Activated CD4-positive, alpha-beta T cell treated with anti-CD3 and anti-CD28 coated beads, Interleukin-2, amount 50 U/mL, for 48 hours (primary cell): Measurements from ENCODE around the gene NOM1.
"Not testable (repeated sequence)": the region's sequence is repeated elsewhere in the genome, so short reads cannot be mapped to it uniquely, and the experiment has no call there.

Source experiments
- DNase-seq, 2 experiments: peaks; one replicate each; pipeline ENCODE4 v3.0.0-alpha.2; 2020

Gene NOM1

DNA sequence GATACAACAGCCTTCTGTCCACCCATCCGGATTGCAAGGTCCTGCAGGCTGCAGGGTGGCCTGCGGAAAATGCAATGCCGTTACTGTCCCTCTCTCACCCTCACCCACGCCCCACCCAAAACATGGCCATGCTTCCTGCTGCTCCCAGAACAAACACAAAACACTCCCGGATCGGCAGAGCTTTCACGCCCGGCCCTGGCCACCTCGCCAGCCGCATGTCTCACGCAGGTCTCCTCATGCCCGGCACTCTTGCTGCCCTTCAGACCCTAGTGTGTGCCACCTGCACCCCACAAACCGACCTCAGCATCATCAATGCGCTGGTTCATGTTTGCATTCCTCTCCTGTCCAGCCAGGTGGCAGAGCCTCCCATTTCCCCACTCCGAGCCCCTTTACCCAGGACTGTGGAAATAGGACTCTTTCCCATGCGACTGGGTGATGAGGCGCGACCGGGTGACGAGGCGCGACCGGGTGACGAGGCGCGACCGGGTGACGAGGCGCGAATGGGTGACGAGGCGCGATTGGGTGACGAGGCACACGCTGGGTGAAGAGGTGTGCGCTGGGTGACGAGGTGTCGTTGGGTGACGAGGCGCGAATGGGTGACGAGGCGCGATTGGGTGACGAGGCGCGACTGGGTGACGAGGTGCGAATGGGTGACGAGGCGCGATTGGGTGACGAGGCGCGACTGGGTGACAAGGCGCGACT, 8.9 kb upstream of the NOM1 start:
- DNase-seq, result no peak

DNA sequence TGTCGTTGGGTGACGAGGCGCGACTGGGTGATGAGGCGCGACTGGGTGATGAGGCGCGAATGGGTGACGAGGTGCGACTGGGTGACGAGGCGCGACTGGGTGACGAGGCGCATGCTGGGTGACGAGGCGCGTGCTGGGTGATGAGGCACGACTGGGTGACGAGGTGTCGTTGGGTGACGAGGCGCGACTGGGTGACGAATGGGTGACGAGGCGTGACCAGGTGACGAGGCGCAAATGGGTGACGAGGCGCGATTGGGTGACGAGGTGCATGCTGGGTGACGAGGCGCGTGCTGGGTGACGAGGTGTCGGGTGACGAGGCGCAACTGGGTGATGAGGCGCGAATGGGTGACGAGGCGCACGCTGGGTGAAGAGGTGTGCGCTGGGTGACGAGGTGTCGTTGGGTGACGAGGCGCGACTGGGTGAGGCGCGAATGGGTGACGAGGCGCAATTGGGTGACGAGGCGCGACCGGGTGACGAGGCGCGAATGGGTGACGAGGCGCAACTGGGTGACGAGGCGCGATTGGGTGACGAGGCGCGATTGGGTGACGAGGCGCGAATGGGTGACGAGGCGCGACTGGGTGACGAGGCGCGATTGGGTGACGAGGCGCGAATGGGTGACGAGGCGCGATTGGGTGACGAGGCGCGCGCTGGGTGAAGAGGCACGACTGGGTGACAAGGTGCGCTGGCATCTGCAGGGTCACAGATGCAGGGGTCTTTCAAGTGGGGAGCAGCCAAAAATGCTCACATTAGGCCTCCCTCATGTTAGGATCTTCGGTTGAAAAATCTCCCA, 7.9 kb upstream of the NOM1 start:
- DNase-seq, result no peak

DNA sequence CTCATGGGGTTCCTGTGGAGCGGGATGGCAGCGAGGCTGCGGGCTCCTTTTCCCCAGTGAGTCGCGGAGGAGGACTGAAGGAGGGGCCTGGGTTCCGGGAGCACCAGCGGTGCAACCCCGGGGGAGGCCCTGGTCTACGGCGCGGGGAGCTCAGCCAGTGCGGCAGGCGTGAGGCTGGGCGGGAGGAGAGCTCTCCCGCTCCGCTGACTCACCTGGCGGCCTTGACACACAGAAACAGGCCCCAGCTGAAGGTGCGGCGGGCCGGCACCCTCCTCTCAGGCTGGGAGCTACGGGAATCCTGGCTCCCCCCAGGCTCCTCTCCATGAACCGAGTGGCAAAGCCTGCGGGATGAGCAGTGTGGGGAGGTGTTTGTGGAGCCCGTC, 6.8 kb upstream of the NOM1 start:
- peak in 1 of 2 experiments; percentile 27 for DNase-seq

DNA sequence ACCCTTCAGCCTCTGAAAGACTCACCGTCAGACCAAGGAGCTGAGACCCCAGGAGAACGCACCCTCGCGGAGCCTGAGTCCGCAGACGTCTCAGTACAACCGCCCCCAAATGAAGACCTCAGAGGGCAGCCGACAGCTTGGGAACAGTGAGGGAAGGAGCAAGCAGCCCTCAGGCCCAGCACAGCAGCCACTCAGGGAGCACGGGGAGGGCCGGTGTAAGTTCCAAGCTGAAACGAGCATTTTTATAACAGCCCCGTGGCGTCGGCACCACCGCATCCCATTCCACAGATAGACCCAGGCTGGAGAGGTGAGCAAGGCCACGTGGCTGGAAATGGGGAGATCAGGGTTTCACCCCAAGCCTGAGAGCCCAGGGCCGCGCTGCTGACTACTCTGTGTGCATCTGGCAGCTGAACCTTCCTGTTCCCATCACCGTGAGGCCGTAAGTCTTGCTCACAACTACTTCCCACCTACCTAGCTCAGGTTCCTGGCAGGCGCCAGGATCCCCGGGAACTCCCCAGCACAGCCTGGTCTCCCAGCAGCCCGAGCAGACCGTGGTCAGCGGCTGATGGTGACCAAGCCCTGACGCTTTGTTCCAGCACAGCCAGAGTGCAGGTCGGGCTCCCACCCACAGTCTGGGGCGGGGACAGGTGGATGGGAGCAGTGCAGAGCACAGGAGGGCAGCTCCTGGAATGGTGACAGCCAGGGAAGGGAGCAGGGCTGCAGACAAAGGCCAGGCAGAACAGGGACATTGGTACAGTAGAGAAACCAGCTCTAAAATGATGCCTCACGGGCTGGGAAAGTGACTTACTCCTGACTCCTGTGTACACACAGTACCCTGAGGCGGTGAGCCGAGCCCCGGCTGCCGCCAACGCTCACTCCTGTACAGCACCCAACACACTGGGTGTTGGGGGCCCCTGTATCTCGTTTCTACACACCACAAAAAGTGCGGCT, 6.1 kb upstream of the NOM1 start:
- no peak for DNase-seq

DNA sequence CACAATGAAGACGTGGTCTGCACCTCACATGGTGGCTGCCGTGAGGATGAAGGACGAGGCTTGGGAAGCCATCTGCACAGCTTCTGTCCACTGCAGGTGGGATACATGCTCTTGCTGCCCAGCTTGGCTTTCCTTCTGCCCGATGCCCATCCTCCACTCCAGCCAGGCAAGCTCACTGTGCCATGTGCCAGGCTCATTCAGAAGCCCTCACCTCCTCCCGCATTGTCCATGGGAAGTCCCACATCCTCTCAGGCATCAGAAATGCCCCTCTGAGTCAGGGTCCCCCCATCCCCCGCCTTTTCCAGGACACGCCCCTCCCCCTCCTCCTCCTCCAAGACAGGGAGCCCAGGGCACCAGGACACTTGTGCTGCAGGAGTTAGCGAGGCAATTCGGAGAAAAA, 4.6 kb upstream of the NOM1 start:
- no peak for DNase-seq

DNA sequence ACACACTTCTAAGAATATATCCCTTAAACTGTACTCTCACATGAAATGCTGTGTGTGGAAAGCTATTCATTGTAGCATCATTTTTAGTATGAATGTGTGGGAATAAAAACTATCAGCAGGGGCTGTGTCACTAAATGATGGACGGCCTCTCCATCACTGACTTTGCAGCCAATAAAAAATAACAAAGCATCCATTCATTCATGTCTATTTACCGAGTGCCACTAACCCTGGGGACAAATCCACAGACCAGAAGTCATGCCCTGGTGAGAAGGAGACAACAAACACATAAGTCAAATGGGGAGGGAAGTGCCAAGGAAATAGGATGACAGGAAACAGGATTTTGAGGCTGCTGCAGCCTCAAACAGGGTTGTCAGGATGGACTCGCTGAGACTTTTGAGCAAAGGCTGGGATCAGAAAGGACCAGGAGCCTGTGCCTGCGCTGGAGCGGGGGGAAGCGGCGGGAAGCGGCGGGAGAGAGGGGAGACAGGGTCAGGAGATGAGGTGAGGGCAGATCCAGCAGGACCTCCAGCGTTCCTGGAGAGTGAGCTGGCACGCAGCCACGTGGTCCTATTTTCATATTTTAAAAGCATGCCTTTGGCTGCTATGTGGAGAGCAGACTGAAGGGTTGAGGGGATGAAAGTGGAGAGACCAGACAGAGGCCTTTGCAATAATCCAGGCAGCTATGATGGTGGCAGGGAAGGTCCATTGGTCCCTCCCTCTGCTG, 2.2 kb upstream of the NOM1 start:
- no peak for DNase-seq

DNA sequence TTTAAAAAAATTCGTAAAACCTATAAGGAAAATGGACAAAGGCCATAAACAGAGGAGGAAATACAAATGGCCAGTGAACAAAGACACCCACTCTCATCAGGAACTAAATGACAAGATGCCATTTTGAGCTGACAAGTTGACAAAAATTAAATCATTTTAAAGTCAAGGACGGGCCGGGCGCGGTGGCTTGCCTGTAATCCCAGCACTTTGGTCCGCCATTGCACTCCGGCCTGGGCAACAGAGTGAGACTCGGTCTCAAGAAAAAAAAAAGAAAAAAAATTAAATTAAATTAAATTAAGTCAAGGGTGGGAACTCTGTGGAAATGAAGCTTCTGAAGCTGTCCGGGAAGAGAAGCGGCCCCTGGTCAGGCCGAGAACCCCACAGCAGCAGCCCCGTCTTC, 1.2 kb upstream of the NOM1 start:
- no peak for DNase-seq

DNA sequence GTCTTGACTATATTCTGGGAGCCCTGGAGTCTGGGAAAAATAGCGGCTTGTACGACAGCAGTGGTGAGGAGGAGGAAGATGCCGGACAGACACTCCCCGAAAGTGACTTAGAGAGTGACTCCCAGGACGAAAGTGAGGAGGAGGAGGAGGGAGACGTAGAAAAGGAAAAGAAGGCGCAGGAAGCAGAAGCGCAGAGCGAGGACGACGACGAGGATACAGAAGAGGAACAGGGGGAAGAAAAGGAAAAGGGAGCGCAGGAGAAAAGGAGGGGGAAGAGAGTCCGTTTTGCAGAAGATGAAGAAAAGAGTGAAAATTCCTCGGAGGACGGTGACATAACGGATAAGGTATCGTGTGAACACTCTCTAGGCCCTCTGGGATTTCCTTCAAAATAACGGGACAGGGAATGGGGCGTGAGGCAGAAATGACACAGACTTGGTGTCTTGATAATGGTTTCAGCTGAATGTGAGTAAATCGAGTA, 908 bp downstream of the NOM1 start:
- no peak for DNase-seq

DNA sequence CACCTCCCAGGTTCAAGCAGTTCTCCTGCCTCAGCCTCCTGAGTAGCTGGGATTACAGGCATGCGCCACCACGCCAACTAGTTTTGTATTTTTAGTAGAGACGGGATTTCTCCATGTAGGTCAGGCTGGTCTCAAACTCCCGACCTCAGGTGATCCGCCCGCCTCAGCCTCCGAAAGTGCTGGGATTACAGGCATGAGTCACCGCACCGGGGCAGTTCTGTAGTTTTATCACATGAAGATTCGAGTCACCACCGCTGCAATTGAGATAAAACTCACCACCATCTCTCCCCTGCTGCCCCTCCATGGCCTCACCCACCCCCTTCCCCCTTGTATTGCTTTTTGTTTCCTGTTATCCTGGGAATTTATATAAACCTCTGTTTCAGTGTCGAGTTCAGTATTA, 3.7 kb downstream of the NOM1 start:
- not testable (repeated sequence) for DNase-seq

DNA sequence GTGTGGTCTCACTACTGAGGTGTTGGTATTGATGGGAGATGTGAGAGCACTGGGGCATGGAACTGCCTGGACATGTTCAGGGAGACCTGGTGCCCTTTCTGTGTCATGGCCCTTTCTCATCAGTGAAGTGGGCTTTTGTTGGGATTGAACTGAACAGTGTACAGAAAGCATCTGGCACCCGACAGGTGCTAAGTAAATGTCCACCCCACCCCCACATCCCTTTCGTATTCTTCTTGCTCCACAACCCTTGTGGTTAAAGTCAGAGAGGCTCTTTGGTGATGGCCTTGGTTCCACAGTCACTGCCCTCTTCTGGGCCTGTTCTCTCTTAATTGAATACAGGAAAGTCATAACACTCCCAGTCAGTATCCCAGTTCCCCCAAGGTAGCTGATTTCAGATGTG, 5.4 kb downstream of the NOM1 start:
- no peak for DNase-seq

DNA sequence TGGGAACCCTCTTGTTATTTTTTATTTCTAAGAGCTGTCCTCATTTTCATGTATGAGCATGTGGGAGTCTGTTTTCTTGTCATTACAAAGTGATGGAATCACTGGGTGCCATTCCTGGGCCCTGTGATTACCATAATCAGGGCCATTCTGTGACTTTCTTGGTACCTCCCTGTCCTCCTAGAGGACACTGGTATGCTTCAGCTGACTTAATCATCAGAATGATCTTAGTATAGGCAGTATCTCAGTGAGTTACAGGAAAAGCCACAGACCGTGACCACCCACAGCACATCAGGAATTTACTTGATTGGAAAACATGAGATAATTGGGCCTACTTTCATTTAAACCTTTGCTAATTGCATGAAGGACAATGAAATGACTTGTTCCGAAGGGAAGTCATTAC, 7.2 kb downstream of the NOM1 start:
- DNase-seq, result no peak

DNA sequence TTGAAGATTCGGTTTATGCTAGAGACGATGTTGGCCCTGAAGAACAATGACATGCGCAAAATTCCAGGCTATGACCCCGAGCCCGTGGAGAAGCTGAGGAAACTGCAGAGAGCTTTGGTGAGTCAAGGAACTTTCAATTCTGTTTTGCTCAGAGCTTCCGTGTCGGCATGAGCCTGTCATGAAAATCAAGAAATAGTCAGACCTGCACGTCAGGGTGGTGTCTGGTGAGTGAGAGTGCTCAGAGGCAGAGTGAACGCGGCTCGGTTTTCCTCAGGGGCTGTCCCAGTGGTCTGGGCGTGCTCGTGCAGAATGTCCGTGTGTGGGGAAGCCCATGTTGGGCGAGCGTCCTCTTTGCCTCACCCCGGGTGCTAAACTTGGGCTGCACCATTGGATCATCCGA, 12.6 kb downstream of the NOM1 start:
- no peak for DNase-seq

DNA sequence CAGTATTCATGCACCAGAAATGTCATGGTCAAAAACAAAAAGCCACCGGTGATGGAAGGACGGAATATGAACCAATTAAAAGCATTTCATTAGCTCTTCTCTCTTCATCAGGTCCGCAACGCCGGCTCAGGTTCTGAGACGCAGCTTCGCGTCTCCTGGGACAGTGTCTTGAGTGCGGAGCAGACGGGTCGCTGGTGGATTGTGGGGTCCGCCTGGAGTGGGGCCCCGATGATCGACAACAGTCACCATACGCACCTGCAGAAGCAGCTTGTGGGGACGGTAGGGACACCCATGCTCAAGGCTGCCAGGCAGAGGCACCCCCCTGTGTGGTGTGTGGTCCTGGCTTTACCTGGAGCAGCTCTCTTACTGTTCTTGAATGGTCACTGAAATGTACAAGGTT, 13.4 kb downstream of the NOM1 start:
- no peak for DNase-seq

DNA sequence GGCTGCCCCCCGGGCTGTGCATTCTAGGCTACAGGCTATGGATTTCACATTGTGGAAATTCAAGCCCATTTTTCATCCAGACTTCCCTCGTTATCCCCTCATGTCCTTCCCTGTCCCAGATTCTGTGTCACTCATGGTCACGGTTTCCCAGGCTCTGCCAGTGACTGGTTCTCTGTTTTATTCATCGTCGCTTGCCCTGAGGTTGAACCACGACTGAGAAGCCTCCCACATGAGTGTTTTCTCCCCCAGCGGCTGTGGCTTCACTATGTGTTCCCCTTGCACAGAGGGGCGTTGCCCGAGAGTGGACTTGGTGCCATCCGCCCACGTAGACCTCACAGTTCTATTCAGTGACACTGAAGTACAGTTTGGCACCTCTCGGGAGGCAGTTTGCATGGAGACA, 14.0 kb downstream of the NOM1 start:
- DNase-seq, result no peak

DNA sequence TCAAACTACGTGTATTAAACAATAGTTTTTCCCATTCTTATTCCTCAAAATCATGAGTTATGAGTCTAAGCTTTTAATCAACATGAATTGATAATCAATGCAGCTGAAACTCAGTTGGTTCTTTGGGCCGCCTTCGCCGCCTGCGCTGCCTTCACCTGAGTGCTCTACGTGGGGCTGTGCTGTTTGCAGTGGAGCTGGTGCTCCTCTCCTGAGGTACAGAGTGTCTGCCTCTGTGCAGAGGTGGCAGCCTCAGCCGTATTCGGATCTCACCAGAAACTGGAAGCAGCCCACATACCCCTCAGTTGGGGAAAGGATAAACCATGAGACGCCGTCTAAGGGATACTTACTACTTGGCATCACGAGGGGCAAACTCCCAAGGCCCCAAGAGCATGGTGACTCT, 15.5 kb downstream of the NOM1 start:
- DNase-seq, result no peak

DNA sequence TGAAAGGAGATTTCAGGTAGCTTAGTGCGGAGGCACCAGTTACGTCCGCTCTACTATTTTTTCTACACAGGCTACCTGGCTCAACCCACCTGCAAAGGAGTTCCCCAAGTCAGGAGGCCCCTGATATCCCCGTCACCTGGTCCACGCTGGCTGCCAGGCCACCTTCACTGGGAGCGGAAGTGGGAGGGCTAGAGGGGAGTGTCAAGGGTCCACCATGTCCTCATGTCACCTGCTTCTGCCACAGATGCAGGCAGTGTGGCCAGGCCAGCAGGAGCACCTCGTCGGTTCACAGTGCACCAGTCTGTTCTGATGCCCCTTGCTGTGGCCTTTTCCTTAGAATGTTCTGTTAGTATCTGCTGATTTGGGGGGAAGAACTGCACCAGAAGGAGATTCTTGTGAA, 16.9 kb downstream of the NOM1 start:
- no peak for DNase-seq

DNA sequence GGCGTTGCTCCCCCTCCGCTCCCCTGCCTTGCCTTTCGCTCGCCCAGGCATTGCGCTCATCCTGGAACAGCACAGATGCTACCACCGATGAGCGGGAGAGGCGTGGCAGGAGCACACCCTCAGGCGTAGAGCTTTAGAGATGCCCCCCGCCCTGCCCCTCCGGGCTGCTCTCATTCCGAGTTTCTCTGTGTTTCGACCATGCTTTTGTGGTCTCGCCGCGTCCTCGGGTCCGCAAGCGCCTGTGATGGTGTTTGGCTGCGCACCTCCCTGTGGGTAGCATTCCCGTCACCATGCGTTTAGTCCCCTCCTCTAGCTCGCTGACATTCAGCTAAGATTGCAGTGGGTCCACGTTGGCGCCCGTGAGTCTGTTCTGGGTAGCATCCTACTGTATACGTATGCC, 18.7 kb downstream of the NOM1 start:
- DNase-seq, result no peak

DNA sequence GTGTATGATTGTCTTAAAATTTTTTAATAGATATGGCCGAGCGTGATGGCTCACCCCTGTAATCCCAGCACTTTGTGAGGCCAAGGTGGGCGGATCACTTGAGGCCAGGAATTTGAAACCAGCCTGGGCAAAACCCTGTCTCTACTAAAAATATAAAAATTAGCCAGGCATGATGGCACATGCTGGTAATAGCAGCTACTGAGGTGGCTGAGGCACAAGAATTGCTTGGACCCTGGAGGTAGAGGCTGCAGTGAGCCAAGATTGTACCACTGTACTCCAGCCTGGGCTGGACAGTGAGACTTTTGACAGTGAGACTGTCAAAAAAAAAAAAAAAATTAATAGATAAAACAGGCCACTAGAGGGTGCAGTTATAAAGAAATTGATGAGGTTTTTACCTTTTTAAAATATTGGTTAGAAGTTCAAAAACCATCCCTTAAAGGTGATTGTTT, 20.5 kb downstream of the NOM1 start:
- DNase-seq, result no peak

DNA sequence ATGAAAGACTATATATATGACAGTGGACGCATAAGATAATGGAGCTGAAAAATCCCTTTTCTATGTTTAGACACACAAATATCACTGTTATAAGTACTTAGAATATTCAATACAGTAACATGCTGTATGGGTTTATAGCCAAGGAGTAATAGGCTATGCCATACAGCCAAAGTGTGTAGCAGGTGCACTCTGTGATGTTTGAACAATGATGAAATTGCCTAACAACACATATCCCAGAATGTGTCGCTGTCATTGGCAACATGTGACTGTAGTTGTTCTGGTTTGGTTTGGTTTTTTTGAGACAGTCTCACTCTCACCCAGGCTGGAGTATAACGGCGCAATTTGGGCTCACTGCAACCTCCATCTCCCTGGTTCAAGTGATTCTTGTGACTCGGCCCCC, 26.1 kb downstream of the NOM1 start:
- no peak for DNase-seq

DNA sequence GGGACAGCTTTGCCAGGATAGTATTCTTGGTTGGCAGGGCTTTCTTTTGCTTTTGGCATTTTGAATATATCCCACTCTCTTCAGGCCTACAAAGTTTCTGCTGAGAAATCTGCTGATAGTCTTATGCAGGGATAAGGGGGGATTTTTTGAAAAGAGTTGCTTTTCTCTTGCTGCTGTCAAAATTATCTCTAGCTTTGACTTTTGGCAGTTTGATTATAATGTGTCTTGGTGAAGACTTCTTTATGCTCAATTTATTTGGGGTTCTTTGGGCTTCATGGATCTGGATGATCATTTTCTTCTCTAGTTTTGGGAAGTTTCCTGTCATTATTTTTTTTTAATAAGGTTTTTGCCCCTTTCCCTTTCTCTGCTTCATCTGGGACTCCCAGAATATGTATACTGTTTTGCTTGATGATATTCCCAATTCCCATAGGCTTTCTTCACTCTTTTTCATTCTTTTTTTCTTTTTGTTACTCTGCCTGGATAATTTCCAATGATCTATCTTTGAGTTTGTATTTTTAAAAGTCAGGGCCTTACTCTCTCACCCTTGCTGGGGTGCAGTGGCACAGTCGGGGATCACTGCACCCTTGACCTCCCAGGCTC, 29.6 kb downstream of the NOM1 start:
- DNase-seq, result no peak

DNA sequence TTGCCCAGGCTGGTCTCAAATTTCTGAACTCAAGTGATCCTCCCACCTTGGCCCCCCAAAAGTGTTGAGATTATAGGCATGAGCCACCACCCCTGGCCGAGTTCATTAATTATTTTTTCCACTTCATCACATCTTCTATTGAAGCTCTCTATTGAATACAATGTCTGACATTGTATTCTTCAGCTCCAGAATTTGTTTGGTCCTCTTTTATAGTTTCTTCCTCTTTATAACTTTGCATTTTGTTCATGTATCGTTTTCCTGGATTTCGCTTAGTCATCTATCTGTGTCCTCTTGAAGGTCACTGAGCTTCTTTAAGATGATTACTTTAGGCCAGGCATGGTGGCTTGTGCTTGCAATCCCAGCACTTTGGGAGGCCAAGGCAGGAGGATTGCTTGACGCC, 30.2 kb downstream of the NOM1 start:
- no peak for DNase-seq

DNA sequence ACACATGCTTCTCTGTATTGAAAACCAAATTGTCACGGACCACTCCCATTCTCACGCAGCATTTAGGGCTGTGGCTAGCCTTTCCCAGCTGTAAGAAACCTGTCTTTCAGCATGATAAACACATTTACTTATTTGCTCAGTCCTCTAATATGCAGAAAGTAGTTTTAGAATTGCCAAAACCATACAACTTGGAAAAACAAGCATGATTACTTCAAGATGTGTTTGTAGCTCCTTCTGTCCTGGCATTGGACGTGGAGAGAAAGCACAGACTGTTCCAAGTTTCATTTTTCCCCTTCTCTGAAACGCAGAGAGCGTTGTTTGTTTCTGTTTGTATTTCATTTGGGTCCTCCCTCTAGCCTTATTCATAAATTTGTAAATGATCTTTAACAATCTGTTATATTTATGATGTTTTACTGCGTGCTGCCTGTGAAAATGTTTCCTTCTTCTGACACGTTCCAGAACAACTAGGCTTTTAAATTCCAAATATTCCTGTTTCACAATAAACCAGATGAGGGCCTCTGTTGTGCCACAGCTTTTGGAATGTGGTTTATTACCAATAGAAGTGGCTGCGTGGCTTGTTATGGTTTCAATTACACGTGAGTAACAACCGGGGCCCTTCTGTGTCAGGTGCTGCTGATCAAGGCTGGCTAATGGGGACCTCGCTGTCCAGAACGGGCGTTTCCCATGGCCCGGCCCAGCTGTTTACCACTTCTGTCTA, 34.8 kb downstream of the NOM1 start:
- DNase-seq, result no peak
